WTC11 (cell line): ENCODE measurements around the gene MYH14. TPM values are rescaled to one million over a fixed set of nuclear protein-coding genes. Genes with fewer than 3 reads are reported as not detected.
A peak's percentile ranks its signal among the peaks of the same experiment; 100 is the strongest.

Experiments used
- ATAC-seq: fragments of 200-7000 bp; cut with Tn5 transposase; 2 replicates; pipeline ENCODE4 v1.10.0; 2021; ENCODE audit warnings: mild to moderate bottlenecking, moderate library complexity
- CTCF ChIA-PET: fragments of 300-600 bp; sonication (Branson Sonifier 250); formaldehyde crosslinking; loops from one replicate; lab custom pipeline; 2021; ENCODE audit warnings: antibody characterized with exemption; lab: Charles Lee
- POLR2A ChIA-PET: fragments of 350-600 bp; sonication (Branson Sonifier 250); formaldehyde crosslinking; loops from one replicate; lab custom pipeline; 2021; ENCODE audit warnings: antibody characterized with exemption; lab: Charles Lee
- DNase-seq: peaks from one replicate; pipeline ENCODE4 v3.0.0; 2021; ENCODE audit warnings: low spot score
- H3K27ac Mint-ChIP-seq: 2 replicates; pipeline ENCODE4 v1.8.0; 2021; ENCODE audit warnings: mixed read lengths
- H3K27me3 Mint-ChIP-seq: 2 replicates; pipeline ENCODE4 v1.8.0; 2021; ENCODE audit warnings: low read depth, mild to moderate bottlenecking, moderate library complexity, mixed read lengths
- H3K36me3 Mint-ChIP-seq: 2 replicates; pipeline ENCODE4 v1.8.0; 2021; ENCODE audit warnings: mixed read lengths
- H3K4me1 Mint-ChIP-seq: 2 replicates; pipeline ENCODE4 v1.8.0; 2022; ENCODE audit warnings: mixed read lengths
- H3K4me3 Mint-ChIP-seq: 2 replicates; pipeline ENCODE4 v1.8.0; 2021; ENCODE audit warnings: mild to moderate bottlenecking, moderate library complexity, mixed read lengths
- H3K9me3 Mint-ChIP-seq: 2 replicates; pipeline ENCODE4 v1.8.0; 2021; ENCODE audit warnings: mixed read lengths
- IRF2 ChIP-seq: sonication (generic); formaldehyde crosslinking; IDR thresholded peaks from 2 replicates; pipeline ENCODE4 v1.8.0; 2022; ENCODE audit warnings: low read depth, missing genetic modification reagents, borderline replicate concordance
- MYBL2 ChIP-seq: sonication (generic); formaldehyde crosslinking; IDR thresholded peaks from 2 replicates; pipeline ENCODE4 v1.8.1; 2023; ENCODE audit warnings: mild to moderate bottlenecking, moderate library complexity, missing genetic modification reagents
- NFATC4 ChIP-seq: fragments of 250-450 bp; sonication (Bioruptor Pico); IDR thresholded peaks from 2 replicates; pipeline ENCODE4 v1.9.0; 2021; ENCODE audit warnings: mild to moderate bottlenecking
- SMAD3 ChIP-seq: sonication (generic); formaldehyde crosslinking; IDR thresholded peaks from 2 replicates; pipeline ENCODE4 v1.8.0; 2022; ENCODE audit warnings: missing genetic modification reagents, mild to moderate bottlenecking, borderline replicate concordance
- ZBTB21 ChIP-seq: sonication (generic); formaldehyde crosslinking; IDR thresholded peaks from 2 replicates; pipeline ENCODE4 v1.8.1; 2023; ENCODE audit warnings: mild to moderate bottlenecking, missing genetic modification reagents, borderline replicate concordance
- ZNF232 ChIP-seq: sonication (generic); formaldehyde crosslinking; IDR thresholded peaks from 2 replicates; pipeline ENCODE4 v1.8.0; 2022; ENCODE audit warnings: mild to moderate bottlenecking, missing genetic modification reagents
- total RNA-seq: library from RNA; stranded (reverse); gene quantifications from 3 replicates; pipeline ENCODE4 v1.2.3, GENCODE V29; 2021
- TF ChIP-seq, protein P1 (sequence below): fragments of 250-450 bp; sonication (Bioruptor Pico); IDR thresholded peaks from 2 replicates; pipeline ENCODE4 v1.8.0; 2021; ENCODE audit warnings: mild to moderate bottlenecking
- TF ChIP-seq, protein P2 (sequence below): sonication (generic); formaldehyde crosslinking; IDR thresholded peaks from 2 replicates; pipeline ENCODE4 v1.8.0; 2023; ENCODE audit warnings: missing genetic modification reagents, mild to moderate bottlenecking, borderline replicate concordance
- TF ChIP-seq, protein P3 (sequence below): sonication (generic); formaldehyde crosslinking; IDR thresholded peaks from 2 replicates; pipeline ENCODE4 v1.8.1; 2022; ENCODE audit warnings: mild to moderate bottlenecking, moderate library complexity, missing genetic modification reagents
- TF ChIP-seq, protein P4 (sequence below): sonication (generic); formaldehyde crosslinking; IDR thresholded peaks from 2 replicates; pipeline ENCODE4 v1.8.0; 2022; ENCODE audit warnings: mild to moderate bottlenecking, missing genetic modification reagents
- TF ChIP-seq, protein P5 (sequence below): sonication (generic); formaldehyde crosslinking; IDR thresholded peaks from 2 replicates; pipeline ENCODE4 v1.8.1; 2023; ENCODE audit warnings: mild to moderate bottlenecking, missing genetic modification reagents, moderate library complexity
- TF ChIP-seq, protein P6 (sequence below): sonication (generic); formaldehyde crosslinking; IDR thresholded peaks from 2 replicates; pipeline ENCODE4 v1.8.1; 2022; ENCODE audit warnings: mild to moderate bottlenecking, missing genetic modification reagents, moderate library complexity, borderline replicate concordance
- TF ChIP-seq, protein P7 (sequence below): sonication (generic); formaldehyde crosslinking; conservative IDR thresholded peaks from 2 replicates; pipeline ENCODE4 v1.8.1; 2023; ENCODE audit warnings: mild to moderate bottlenecking, low read depth, missing genetic modification reagents, moderate library complexity
- TF ChIP-seq, protein P8 (sequence below): sonication (generic); formaldehyde crosslinking; IDR thresholded peaks from 2 replicates; pipeline ENCODE4 v1.8.1; 2022; ENCODE audit warnings: low read depth, missing genetic modification reagents, borderline replicate concordance

Gene MYH14
- total RNA-seq, 1 experiment from 2014 or later, result 25.8 TPM

DNA sequence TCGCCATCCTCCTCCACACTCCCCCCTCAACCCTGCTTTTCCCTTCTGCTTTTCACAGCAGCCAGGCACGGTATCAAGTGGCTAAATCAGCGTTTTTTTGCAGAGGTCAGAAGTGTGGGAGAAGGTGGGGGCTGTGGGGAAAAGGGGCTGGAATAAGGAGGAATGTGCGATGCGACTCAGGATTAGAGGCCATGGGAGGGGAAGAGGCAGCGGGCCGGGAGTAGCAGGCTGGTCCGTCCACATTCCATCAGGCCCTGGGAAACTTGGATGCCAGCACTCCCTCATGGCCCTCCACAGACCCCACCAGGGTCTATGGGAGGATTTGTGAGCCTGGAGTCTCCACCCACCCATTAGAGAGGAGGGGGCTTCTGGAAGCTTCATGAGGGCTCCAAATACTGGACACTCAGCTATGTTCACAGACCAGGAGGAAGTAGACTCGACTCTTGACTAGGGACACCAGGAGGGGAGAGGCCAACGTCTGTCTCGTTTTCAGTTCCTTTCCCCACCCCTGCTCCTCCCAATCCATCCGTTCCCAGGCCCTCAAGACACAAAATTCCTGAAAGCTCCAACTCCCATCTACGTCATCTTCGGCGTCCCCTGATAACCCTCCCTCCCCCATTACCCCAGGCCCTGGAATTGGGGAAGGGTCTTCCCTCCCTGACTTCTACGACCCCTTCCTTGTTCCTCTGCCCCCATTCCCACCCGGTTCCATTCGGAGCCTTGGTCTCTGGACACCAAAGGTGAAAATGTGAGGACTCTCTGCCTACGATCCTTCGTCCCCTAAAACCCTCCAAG is 129.0 kb downstream of the MYH14 start:
- TF ChIP-seq, protein P1, sequence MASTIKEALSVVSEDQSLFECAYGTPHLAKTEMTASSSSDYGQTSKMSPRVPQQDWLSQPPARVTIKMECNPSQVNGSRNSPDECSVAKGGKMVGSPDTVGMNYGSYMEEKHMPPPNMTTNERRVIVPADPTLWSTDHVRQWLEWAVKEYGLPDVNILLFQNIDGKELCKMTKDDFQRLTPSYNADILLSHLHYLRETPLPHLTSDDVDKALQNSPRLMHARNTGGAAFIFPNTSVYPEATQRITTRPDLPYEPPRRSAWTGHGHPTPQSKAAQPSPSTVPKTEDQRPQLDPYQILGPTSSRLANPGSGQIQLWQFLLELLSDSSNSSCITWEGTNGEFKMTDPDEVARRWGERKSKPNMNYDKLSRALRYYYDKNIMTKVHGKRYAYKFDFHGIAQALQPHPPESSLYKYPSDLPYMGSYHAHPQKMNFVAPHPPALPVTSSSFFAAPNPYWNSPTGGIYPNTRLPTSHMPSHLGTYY, result no peak
- TF ChIP-seq, protein P2, sequence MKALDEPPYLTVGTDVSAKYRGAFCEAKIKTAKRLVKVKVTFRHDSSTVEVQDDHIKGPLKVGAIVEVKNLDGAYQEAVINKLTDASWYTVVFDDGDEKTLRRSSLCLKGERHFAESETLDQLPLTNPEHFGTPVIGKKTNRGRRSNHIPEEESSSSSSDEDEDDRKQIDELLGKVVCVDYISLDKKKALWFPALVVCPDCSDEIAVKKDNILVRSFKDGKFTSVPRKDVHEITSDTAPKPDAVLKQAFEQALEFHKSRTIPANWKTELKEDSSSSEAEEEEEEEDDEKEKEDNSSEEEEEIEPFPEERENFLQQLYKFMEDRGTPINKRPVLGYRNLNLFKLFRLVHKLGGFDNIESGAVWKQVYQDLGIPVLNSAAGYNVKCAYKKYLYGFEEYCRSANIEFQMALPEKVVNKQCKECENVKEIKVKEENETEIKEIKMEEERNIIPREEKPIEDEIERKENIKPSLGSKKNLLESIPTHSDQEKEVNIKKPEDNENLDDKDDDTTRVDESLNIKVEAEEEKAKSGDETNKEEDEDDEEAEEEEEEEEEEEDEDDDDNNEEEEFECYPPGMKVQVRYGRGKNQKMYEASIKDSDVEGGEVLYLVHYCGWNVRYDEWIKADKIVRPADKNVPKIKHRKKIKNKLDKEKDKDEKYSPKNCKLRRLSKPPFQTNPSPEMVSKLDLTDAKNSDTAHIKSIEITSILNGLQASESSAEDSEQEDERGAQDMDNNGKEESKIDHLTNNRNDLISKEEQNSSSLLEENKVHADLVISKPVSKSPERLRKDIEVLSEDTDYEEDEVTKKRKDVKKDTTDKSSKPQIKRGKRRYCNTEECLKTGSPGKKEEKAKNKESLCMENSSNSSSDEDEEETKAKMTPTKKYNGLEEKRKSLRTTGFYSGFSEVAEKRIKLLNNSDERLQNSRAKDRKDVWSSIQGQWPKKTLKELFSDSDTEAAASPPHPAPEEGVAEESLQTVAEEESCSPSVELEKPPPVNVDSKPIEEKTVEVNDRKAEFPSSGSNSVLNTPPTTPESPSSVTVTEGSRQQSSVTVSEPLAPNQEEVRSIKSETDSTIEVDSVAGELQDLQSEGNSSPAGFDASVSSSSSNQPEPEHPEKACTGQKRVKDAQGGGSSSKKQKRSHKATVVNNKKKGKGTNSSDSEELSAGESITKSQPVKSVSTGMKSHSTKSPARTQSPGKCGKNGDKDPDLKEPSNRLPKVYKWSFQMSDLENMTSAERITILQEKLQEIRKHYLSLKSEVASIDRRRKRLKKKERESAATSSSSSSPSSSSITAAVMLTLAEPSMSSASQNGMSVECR (CRISPR knock-in tag), result 0 out of 2 replicates have a peak, but pooled peaks have one; percentile 35
- DNase-seq, result peak; percentile 50
- Mint-ChIP-seq H3K36me3 (peaks cover 3% of the 10 kb centered on the region; the same call in 1 of the 2 replicates), H3K27me3 (peaks cover 36% of the 10 kb centered on the region), H3K4me1 (peaks cover 44% of the 10 kb centered on the region), H3K9me3 (no peaks in the 10 kb centered on the region), H3K4me3 (peak overlapping the region; percentile 94), H3K27ac (peak overlapping the region; percentile 98)
- ChIA-PET CTCF (interaction anchor here (0.5 to 2.5 kb wide), 14 partner anchors 16 to 403 kb away, joined by 3 to 13 read pairs (median 4); partner anchors contain the start of genes NUP62 and POLD1), POLR2A (interaction anchor here (0.5 to 2.2 kb wide), 8 partner anchors 17 to 403 kb away, joined by 3 to 12 read pairs (median 4); partner anchors contain the start of genes NUP62, POLD1 and SPIB)
- no peak for ATAC-seq

DNA sequence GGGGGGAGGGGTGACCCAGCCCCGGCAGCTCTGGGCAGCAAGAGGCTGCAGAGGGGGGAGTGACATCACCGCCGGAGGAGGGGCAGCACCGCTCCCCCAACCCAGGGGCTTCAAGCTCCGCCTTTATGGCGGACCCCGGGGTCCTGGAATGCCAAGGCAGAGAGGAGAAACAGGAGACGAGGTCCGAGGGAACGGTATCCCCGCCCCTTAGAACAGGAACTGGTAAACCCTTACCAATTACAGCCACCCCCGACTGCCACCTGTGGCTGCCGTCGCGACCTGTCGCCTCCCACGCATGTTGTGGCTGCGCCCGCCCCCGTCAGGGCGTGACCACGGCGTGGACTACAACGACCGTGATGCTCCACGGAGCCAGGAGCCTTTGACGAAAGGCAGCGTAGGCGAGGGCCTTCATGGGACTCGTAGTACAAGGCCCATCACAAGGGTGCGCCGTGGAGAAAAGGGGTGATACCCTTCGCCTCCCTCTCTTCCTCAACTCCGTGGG is 129.9 kb downstream of the MYH14 start:
- DNase-seq, result peak; percentile 94
- peaks cover 34% of the 10 kb centered on the region for H3K27me3 Mint-ChIP-seq
- CTCF ChIA-PET, result interaction anchor here (0.5 to 2.5 kb wide), 14 partner anchors 17 to 404 kb away, joined by 3 to 13 read pairs (median 4); partner anchors contain the start of genes NUP62 and POLD1
- peak overlapping the region; percentile 99 for H3K27ac Mint-ChIP-seq
- POLR2A ChIA-PET, result interaction anchor here (0.6 to 2.2 kb wide), 10 partner anchors 13 to 404 kb away, joined by 3 to 12 read pairs (median 4); partner anchors contain the start of genes NUP62, POLD1 and SPIB
- H3K4me3 Mint-ChIP-seq, result peak overlapping the region; percentile 94
- H3K4me1 Mint-ChIP-seq, result peaks cover 39% of the 10 kb centered on the region
- H3K36me3 Mint-ChIP-seq, result peaks cover 5% of the 10 kb centered on the region
- ATAC-seq, result peak; percentile 31
- no peaks in the 10 kb centered on the region for H3K9me3 Mint-ChIP-seq
- TF ChIP-seq MYBL2 (CRISPR knock-in tag) (no peak), IRF2 (CRISPR knock-in tag) (no peak), ZNF232 (CRISPR knock-in tag) (no peak), ZBTB21 (CRISPR knock-in tag) (no peak), NFATC4 (CRISPR knock-in tag) (no peak), SMAD3 (CRISPR knock-in tag) (no peak)
- TF ChIP-seq, protein P3, sequence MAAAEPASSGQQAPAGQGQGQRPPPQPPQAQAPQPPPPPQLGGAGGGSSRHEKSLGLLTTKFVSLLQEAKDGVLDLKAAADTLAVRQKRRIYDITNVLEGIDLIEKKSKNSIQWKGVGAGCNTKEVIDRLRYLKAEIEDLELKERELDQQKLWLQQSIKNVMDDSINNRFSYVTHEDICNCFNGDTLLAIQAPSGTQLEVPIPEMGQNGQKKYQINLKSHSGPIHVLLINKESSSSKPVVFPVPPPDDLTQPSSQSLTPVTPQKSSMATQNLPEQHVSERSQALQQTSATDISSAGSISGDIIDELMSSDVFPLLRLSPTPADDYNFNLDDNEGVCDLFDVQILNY (CRISPR knock-in tag), result 0 out of 2 replicates have a peak, but pooled peaks have one; percentile 24
- TF ChIP-seq, protein P4, sequence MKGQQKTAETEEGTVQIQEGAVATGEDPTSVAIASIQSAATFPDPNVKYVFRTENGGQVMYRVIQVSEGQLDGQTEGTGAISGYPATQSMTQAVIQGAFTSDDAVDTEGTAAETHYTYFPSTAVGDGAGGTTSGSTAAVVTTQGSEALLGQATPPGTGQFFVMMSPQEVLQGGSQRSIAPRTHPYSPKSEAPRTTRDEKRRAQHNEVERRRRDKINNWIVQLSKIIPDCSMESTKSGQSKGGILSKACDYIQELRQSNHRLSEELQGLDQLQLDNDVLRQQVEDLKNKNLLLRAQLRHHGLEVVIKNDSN (CRISPR knock-in tag), result peak; percentile 53; the same call in 1 of the 2 replicates
- TF ChIP-seq, protein P5, sequence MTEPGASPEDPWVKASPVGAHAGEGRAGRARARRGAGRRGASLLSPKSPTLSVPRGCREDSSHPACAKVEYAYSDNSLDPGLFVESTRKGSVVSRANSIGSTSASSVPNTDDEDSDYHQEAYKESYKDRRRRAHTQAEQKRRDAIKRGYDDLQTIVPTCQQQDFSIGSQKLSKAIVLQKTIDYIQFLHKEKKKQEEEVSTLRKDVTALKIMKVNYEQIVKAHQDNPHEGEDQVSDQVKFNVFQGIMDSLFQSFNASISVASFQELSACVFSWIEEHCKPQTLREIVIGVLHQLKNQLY (CRISPR knock-in tag), result no peak
- TF ChIP-seq, protein P6, sequence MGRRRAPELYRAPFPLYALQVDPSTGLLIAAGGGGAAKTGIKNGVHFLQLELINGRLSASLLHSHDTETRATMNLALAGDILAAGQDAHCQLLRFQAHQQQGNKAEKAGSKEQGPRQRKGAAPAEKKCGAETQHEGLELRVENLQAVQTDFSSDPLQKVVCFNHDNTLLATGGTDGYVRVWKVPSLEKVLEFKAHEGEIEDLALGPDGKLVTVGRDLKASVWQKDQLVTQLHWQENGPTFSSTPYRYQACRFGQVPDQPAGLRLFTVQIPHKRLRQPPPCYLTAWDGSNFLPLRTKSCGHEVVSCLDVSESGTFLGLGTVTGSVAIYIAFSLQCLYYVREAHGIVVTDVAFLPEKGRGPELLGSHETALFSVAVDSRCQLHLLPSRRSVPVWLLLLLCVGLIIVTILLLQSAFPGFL, result no peak
- TF ChIP-seq, protein P7, sequence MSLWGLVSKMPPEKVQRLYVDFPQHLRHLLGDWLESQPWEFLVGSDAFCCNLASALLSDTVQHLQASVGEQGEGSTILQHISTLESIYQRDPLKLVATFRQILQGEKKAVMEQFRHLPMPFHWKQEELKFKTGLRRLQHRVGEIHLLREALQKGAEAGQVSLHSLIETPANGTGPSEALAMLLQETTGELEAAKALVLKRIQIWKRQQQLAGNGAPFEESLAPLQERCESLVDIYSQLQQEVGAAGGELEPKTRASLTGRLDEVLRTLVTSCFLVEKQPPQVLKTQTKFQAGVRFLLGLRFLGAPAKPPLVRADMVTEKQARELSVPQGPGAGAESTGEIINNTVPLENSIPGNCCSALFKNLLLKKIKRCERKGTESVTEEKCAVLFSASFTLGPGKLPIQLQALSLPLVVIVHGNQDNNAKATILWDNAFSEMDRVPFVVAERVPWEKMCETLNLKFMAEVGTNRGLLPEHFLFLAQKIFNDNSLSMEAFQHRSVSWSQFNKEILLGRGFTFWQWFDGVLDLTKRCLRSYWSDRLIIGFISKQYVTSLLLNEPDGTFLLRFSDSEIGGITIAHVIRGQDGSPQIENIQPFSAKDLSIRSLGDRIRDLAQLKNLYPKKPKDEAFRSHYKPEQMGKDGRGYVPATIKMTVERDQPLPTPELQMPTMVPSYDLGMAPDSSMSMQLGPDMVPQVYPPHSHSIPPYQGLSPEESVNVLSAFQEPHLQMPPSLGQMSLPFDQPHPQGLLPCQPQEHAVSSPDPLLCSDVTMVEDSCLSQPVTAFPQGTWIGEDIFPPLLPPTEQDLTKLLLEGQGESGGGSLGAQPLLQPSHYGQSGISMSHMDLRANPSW, result no peak
- TF ChIP-seq, protein P8, sequence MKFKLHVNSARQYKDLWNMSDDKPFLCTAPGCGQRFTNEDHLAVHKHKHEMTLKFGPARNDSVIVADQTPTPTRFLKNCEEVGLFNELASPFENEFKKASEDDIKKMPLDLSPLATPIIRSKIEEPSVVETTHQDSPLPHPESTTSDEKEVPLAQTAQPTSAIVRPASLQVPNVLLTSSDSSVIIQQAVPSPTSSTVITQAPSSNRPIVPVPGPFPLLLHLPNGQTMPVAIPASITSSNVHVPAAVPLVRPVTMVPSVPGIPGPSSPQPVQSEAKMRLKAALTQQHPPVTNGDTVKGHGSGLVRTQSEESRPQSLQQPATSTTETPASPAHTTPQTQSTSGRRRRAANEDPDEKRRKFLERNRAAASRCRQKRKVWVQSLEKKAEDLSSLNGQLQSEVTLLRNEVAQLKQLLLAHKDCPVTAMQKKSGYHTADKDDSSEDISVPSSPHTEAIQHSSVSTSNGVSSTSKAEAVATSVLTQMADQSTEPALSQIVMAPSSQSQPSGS, result no peak
